CD4-positive, alpha-beta T cell (primary cell): ENCODE data around the gene MAP4K5. TPM values are rescaled to one million over a fixed set of nuclear protein-coding genes. Genes with fewer than 3 reads are reported as not detected.
"Not testable (repeated sequence)": the region's sequence is repeated elsewhere in the genome, so short reads cannot be mapped to it uniquely, and the experiment has no call there.

ENCODE experiments used
- ATAC-seq: fragments of 200-7000 bp; cut with Tn5 transposase; one replicate; pipeline ENCODE4 v1.10.0; 2022; ENCODE audit warnings: mild to moderate bottlenecking; ENCODE audit not compliant: poor library complexity
- CTCF ChIA-PET: fragments of 350-600 bp; sonication (Branson Sonifier 250); formaldehyde crosslinking; loops from one replicate; lab custom pipeline; 2021; ENCODE audit warnings: antibody characterized with exemption, inconsistent platforms; lab: Charles Lee
- POLR2A ChIA-PET: fragments of 350-600 bp; sonication (Branson Sonifier 250); formaldehyde crosslinking; loops from one replicate; lab custom pipeline; 2021; ENCODE audit warnings: antibody characterized with exemption, inconsistent platforms; lab: Charles Lee
- DNase-seq, 14 experiments: peaks; one replicate each; pipeline ENCODE4 v3.0.0-alpha.2; 2013 to 2020; ENCODE audit warnings: mixed read lengths in 2 of 14
- H3K27ac ChIP-seq, 2 donors: one replicate each; pipeline versions ENCODE4 v1.5.1 to v1.7.0; 2013; ENCODE audit warnings: low read length in 2 of 2, low read depth in 1 of 2, mild to moderate bottlenecking in 1 of 2
- H3K27me3 ChIP-seq, 2 experiments: 1 replicate in 1 of 2; 2 replicates in 1 of 2; pipeline versions ENCODE4 v1.6.1 to v1.7.0; 2013; ENCODE audit warnings: low read length in 2 of 2, control low read depth in 1 of 2, mild to moderate bottlenecking in 1 of 2, moderate library complexity in 1 of 2; ENCODE audit not compliant: insufficient read depth in 2 of 2, control insufficient read depth in 1 of 2
- H3K36me3 ChIP-seq: one replicate; pipeline ENCODE4 v1.6.1; 2013; ENCODE audit warnings: low read length, control low read depth; ENCODE audit not compliant: insufficient read depth
- H3K4me1 ChIP-seq: one replicate; pipeline ENCODE4 v1.6.1; 2013; ENCODE audit warnings: low read length, control low read depth; ENCODE audit not compliant: insufficient read depth
- H3K4me3 ChIP-seq: one replicate; pipeline ENCODE4 v1.5.1; 2013; ENCODE audit warnings: mild to moderate bottlenecking, low read length, moderate library complexity
- H3K9me3 ChIP-seq, 2 experiments: 1 replicate in 1 of 2; 2 replicates in 1 of 2; pipeline versions ENCODE4 v1.6.1 to v1.7.0; 2013; ENCODE audit warnings: low read length in 2 of 2, mild to moderate bottlenecking in 2 of 2, control low read depth in 1 of 2, moderate library complexity in 1 of 2; ENCODE audit not compliant: control insufficient read depth in 1 of 2, insufficient read depth in 1 of 2
- H3K27ac Mint-ChIP-seq: one replicate; pipeline ENCODE4 v1.8.0; 2020; ENCODE audit warnings: mixed read lengths
- H3K27me3 Mint-ChIP-seq: one replicate; pipeline ENCODE4 v1.8.0; 2021; ENCODE audit warnings: mixed read lengths
- H3K36me3 Mint-ChIP-seq: one replicate; pipeline ENCODE4 v1.8.0; 2021; ENCODE audit warnings: low read depth, mixed read lengths
- H3K4me1 Mint-ChIP-seq: one replicate; pipeline ENCODE4 v1.8.0; 2021; ENCODE audit warnings: low read depth, mixed read lengths
- H3K4me3 Mint-ChIP-seq: one replicate; pipeline ENCODE4 v1.8.0; 2020; ENCODE audit warnings: mild to moderate bottlenecking, mixed read lengths
- H3K9me3 Mint-ChIP-seq: one replicate; pipeline ENCODE4 v1.8.0; 2020; ENCODE audit warnings: mixed read lengths
- intact Hi-C, 2 experiments: fragments of 100-400 bp; cut with DNase I in 1 of 2; cut with micrococcal nuclease in 1 of 2; formaldehyde crosslinking; loops; one replicate each; pipeline versions ENCODE4 v1.15.1 to v1.9.0; 2023 to 2025; cut with DNase I, micrococcal nuclease
- total RNA-seq, 174 experiments: library from RNA in 2 of 174; stranded (reverse) in 2 of 174; gene quantifications; one replicate each; pipeline ENCODE4 v1.2.3 and lab custom pipeline; 2021 to 2026
- TF ChIP-seq, protein P1 (sequence below): fragments of 200-600 bp; IDR thresholded peaks from one replicate; pipeline ENCODE4 v1.8.0; 2022; ENCODE audit warnings: antibody characterized with exemption, mild to moderate bottlenecking

The MAP4K5 gene
- total RNA-seq, 2 experiments from 2014 or later = 32.4 to 34.5 TPM

DNA sequence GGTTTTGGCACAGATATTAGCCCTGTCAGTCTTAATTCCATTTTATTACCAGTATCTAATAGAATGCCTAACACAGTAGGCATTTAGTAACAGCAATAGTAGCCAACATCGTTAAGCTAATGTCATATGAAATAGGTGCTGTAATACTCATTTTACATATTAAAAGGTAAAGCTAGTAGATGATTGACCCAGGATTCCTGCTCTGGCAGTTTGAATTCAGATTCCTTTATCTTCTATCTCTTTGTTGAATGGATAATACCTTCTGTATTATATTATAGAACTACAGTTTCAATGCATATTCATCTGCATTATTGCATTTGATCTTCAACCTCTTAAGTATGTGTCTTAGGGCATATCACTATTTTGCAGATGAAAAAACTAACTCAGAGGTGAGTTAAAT is 30.5 kb upstream of the MAP4K5 start:
- H3K27ac Mint-ChIP-seq = no peak overlapping the region
- peaks cover 0 to 5% of the 10 kb centered on the region in 2 experiments for H3K9me3 ChIP-seq
- H3K36me3 Mint-ChIP-seq = no peaks in the 10 kb centered on the region
- TF ChIP-seq, protein P1, sequence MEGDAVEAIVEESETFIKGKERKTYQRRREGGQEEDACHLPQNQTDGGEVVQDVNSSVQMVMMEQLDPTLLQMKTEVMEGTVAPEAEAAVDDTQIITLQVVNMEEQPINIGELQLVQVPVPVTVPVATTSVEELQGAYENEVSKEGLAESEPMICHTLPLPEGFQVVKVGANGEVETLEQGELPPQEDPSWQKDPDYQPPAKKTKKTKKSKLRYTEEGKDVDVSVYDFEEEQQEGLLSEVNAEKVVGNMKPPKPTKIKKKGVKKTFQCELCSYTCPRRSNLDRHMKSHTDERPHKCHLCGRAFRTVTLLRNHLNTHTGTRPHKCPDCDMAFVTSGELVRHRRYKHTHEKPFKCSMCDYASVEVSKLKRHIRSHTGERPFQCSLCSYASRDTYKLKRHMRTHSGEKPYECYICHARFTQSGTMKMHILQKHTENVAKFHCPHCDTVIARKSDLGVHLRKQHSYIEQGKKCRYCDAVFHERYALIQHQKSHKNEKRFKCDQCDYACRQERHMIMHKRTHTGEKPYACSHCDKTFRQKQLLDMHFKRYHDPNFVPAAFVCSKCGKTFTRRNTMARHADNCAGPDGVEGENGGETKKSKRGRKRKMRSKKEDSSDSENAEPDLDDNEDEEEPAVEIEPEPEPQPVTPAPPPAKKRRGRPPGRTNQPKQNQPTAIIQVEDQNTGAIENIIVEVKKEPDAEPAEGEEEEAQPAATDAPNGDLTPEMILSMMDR = no peak
- ChIA-PET POLR2A (no interaction called here), CTCF (interaction anchor here (1.0 kb wide), 1 partner anchor 20 kb away, joined by 3 read pairs; no protein-coding TSS in a partner anchor)
- H3K27me3 ChIP-seq = peaks cover 17 to 31% of the 10 kb centered on the region in 2 experiments
- H3K4me3 ChIP-seq = no peak overlapping the region
- H3K9me3 Mint-ChIP-seq = no peaks in the 10 kb centered on the region
- no peak for DNase-seq
- no peak overlapping the region for H3K4me3 Mint-ChIP-seq
- H3K36me3 ChIP-seq = no peaks in the 10 kb centered on the region
- intact Hi-C loops = no loop called here
- no peak for ATAC-seq
- no peak overlapping the region for H3K27ac ChIP-seq
- H3K27me3 Mint-ChIP-seq = peaks cover 35% of the 10 kb centered on the region
- peaks cover 13% of the 10 kb centered on the region for H3K4me1 Mint-ChIP-seq
- peaks cover 13% of the 10 kb centered on the region for H3K4me1 ChIP-seq

DNA sequence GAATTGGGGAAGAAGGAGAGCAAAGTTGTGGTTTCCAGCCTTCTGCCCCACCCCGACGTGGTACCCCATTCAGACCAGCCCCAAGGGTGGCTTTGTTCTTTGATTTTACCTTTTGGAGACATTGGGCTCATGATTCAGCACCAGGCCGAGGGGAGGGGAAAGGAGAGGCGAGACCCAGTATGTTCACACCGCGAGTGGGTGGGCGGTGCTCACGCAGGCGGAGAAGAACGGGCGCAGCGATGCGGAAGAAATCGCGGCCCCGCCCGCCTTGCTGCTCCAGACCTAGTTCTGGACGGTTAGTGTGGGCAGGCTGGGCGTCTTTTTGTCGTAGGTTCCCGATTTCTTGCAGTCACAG is 28.5 kb upstream of the MAP4K5 start:
- ChIA-PET POLR2A (interaction anchor here (0.9 to 1.2 kb wide), 2 partner anchors 164 to 217 kb away, joined by 3 read pairs; partner anchors contain the start of gene CDKL1), CTCF (no interaction called here)
- Histone ChIP-seq H3K4me3 (peak overlapping the region; percentile 61), H3K27ac (no peak overlapping the region), H3K4me1 (peaks cover 13% of the 10 kb centered on the region), H3K27me3 (peaks cover 20 to 41% of the 10 kb centered on the region in 2 experiments), H3K9me3 (peaks cover 0 to 5% of the 10 kb centered on the region in 2 experiments), H3K36me3 (no peaks in the 10 kb centered on the region)
- intact Hi-C loops = no loop called here
- H3K36me3 Mint-ChIP-seq = no peaks in the 10 kb centered on the region
- no peaks in the 10 kb centered on the region for H3K9me3 Mint-ChIP-seq
- DNase-seq (peak in 11 of 14 experiments; percentile 4 to 59 (median 29)), ATAC-seq (peak; percentile 51)
- no peak overlapping the region for H3K27ac Mint-ChIP-seq
- peaks cover 13% of the 10 kb centered on the region for H3K4me1 Mint-ChIP-seq
- H3K27me3 Mint-ChIP-seq = peaks cover 52% of the 10 kb centered on the region
- peak overlapping the region; percentile 79 for H3K4me3 Mint-ChIP-seq
- TF ChIP-seq, protein P1 = no peak

DNA sequence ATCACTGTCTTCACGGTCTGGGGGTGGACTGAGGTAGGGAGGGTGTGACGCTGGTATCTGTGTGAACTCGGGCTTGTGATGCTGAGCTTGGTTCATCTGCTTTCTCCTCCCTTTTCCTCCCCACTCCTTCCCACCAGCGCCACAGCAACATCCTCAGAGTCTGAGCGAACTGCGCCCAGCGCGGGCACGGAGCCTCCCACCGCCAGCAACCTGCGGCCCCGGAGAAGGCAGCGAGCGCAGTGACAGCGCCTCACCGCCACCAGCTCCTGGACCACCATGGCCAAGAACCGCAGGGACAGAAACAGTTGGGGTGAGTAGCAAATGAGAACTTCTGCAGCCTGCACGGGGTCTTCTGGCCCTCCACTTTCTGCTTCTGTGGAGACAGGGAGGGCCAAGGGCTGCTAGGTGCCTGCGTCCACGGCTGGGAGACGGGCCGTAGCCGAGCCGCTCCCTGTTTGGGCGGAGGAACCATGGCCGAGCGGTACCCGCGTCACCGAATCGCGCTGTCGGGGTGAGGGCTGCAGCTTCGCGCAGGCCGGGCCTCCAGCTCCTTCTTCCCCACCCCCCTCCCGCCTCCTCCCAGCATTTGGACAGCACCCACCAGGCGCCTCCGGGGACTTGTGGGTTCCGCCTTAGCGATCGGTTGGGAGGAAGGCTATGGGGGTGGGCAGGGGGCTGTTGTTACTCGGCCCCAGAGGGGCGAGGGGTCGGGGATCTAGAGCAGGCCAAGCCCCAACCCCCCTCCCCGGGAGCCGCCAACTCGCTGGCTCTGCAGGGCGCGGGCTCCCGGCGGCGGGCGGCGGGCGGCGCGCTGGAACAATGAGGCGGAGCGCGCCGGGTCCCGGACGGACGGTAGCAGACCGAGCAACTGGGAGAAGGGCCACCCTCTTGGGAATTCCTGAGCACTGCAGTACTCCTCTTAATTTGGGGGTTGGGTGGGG is 27.9 kb upstream of the MAP4K5 start, which contains the start of gene ATL1:
Gene ATL1 (plus strand): TSS at position 156 of the 941 bp plus-strand sequence. CDS start 121 bp downstream, at position 277.
- no peak within 1 kb of the TSS for H3K27ac Mint-ChIP-seq
- CTCF ChIA-PET = interaction anchor here (0.6 to 1.3 kb wide), 2 partner anchors 9 to 35 kb away, joined by 3 to 5 read pairs; no protein-coding TSS in a partner anchor
- peaks cover 20 to 41% of the 10 kb centered on the region in 2 experiments for H3K27me3 ChIP-seq
- no peaks in the 10 kb centered on the region for H3K36me3 ChIP-seq
- no peaks in the 10 kb centered on the region for H3K36me3 Mint-ChIP-seq
- peaks cover 13% of the 10 kb centered on the region for H3K4me1 ChIP-seq
- DNase-seq (peak; percentile 2 to 69 (median 15)), ATAC-seq (peak; percentile 79)
- peaks cover 13% of the 10 kb centered on the region for H3K4me1 Mint-ChIP-seq
- POLR2A ChIA-PET = interaction anchor here (1.3 kb wide), 1 partner anchor 25 kb away, joined by 3 read pairs; no protein-coding TSS in a partner anchor
- H3K27me3 Mint-ChIP-seq = peaks cover 57% of the 10 kb centered on the region
- peaks cover 0 to 5% of the 10 kb centered on the region in 2 experiments for H3K9me3 ChIP-seq
- no peak within 1 kb of the TSS for H3K27ac ChIP-seq
- no peaks in the 10 kb centered on the region for H3K9me3 Mint-ChIP-seq
- intact Hi-C loops = no loop called here
- TF ChIP-seq, protein P1 = no peak
- H3K4me3 Mint-ChIP-seq = peak within 1 kb of the TSS; percentile 79
- H3K4me3 ChIP-seq = peak within 1 kb of the TSS; percentile 61

DNA sequence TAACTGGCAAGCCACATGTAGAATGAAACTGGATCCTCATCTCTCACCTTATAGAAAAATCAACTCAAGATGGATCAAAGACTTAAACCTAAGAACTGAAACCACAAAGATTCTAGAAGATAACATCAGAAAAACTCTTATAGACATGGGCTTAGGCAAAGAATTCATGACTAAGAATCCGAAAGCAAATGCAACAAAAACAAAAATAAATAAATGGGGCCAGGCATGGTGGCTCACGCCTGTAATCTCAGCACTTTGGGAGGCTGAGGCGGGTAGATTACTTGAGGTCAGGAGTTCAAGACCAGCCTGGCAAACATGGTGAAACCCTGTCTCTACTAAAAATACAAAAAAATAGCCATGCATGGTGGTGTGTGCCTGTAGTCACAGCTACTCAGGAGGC is 20.4 kb upstream of the MAP4K5 start:
- not testable (repeated sequence) for DNase-seq, H3K4me3 Mint-ChIP-seq
- peaks cover 51% of the 10 kb centered on the region for H3K27me3 Mint-ChIP-seq

More for the DNA sequence above, 20.4 kb upstream of the MAP4K5 start:
- Histone ChIP-seq H3K27me3 (peaks cover 10% of the 10 kb centered on the region in 2 experiments), H3K9me3 (peaks cover 3 to 15% of the 10 kb centered on the region in 2 experiments)
- CTCF ChIA-PET, H3K4me1 ChIP-seq, H3K4me3 ChIP-seq, POLR2A ChIA-PET, H3K27ac Mint-ChIP-seq, H3K27ac ChIP-seq, H3K4me1 Mint-ChIP-seq, H3K36me3 Mint-ChIP-seq, ATAC-seq, H3K36me3 ChIP-seq, intact Hi-C loops: not testable (repeated sequence)
- H3K9me3 Mint-ChIP-seq = peaks cover 13% of the 10 kb centered on the region
